GM12878 (cell line): ENCODE results near the gene FAM193B. TPM values are rescaled to one million over a fixed set of nuclear protein-coding genes. Genes with fewer than 3 reads are reported as not detected.

ENCODE experiments used
- ATAC-seq: fragments of 200-7000 bp; cut with Tn5 transposase; 3 replicates; pipeline ENCODE4 v1.9.1; 2020; ENCODE audit warnings: mild to moderate bottlenecking, moderate library complexity
- BruUV-seq: library from RNA; stranded (reverse); fragments of 400-500 nt; replicated peaks from 2 replicates; lab custom pipeline; 2021; lab: Mats Ljungman, UMichigan
- CTCF ChIA-PET: fragments of 300-600 bp; sonication (Branson Sonifier 250); formaldehyde crosslinking; extraction: SDS; loops from one replicate; lab custom pipeline; 2021; ENCODE audit warnings: inconsistent platforms; lab: Yijun Ruan, JAX
- POLR2A ChIA-PET: fragments of 350-600 bp; formaldehyde crosslinking; extraction: SDS; loops from one replicate; lab custom pipeline; 2021; ENCODE audit warnings: inconsistent platforms; lab: Charles Lee
- RAD21 ChIA-PET: fragments of 300-600 bp; sonication (Branson Sonifier 250); formaldehyde crosslinking; loops from one replicate; lab custom pipeline; 2023; ENCODE audit warnings: antibody characterized with exemption; ENCODE audit not compliant: unreplicated experiment; lab: Charles Lee
- SMC1A ChIA-PET: fragments of 300-600 bp; sonication (Branson Sonifier 250); formaldehyde crosslinking; loops from one replicate; lab custom pipeline; 2023; ENCODE audit not compliant: unreplicated experiment, uncharacterized antibody; lab: Charles Lee
- DNase-seq: peaks from one replicate; pipeline ENCODE4 v3.0.0-alpha.2; 2011; ENCODE audit warnings: low read depth, low spot score
- FAIRE-seq: peaks from 3 replicates; lab custom pipeline; 2011; peaks lifted over from hg19 to GRCh38; lab: Jason Lieb, UNC
- H2AFZ ChIP-seq: 2 replicates; pipeline ENCODE4 v1.6.0; 2011; ENCODE audit warnings: low read depth, low read length, control low read depth; ENCODE audit not compliant: control insufficient read depth
- H3K27ac ChIP-seq: 2 replicates; pipeline ENCODE4 v1.5.1; 2011; ENCODE audit warnings: control low read depth; ENCODE audit not compliant: control insufficient read depth, insufficient read depth
- H3K27me3 ChIP-seq, 2 experiments: replicated peaks in 1 of 2; 2 replicates each; pipeline versions ENCODE4 v1.6.0 to v1.6.1; 2011; ENCODE audit warnings: low read length in 1 of 2; ENCODE audit not compliant: control insufficient read depth in 2 of 2, insufficient read depth in 2 of 2
- H3K36me3 ChIP-seq, 2 experiments: 2 replicates each; pipeline ENCODE4 v1.5.1; 2011; ENCODE audit warnings: low read length in 1 of 2; ENCODE audit not compliant: control insufficient read depth in 2 of 2, insufficient read depth in 2 of 2
- H3K4me1 ChIP-seq: 2 replicates; pipeline ENCODE4 v1.6.1; 2011; ENCODE audit warnings: mild to moderate bottlenecking, low read length, moderate library complexity, mixed read lengths; ENCODE audit not compliant: control insufficient read depth, insufficient read depth
- H3K4me2 ChIP-seq: 2 replicates; pipeline ENCODE4 v1.6.0; 2011; ENCODE audit warnings: control low read depth; ENCODE audit not compliant: control insufficient read depth, insufficient read depth
- H3K4me3 ChIP-seq: fragments of 200-600 bp; sonication (generic); 2 replicates; pipeline ENCODE4 v1.5.1; 2016
- H3K79me2 ChIP-seq: 2 replicates; pipeline ENCODE4 v1.6.0; 2011; ENCODE audit warnings: low read length; ENCODE audit not compliant: control insufficient read depth, insufficient read depth
- H3K9ac ChIP-seq: 2 replicates; pipeline ENCODE4 v1.8.0; 2011; ENCODE audit warnings: low read length, control low read depth, mixed read lengths; ENCODE audit not compliant: control insufficient read depth, insufficient read depth
- H3K9me3 ChIP-seq: replicated peaks from 3 replicates; pipeline ENCODE4 v1.5.1; 2011; ENCODE audit warnings: mild to moderate bottlenecking, low read length; ENCODE audit not compliant: control insufficient read depth, insufficient read depth
- H4K20me1 ChIP-seq: 2 replicates; pipeline ENCODE4 v1.6.0; 2011; ENCODE audit not compliant: control insufficient read depth, insufficient read depth
- CHD4 ChIP-seq: fragments of 200-600 bp; sonication (generic); IDR thresholded peaks from 2 replicates; pipeline ENCODE4 v1.6.1; 2016; ENCODE audit warnings: mild to moderate bottlenecking
- FOXM1 ChIP-seq: IDR thresholded peaks from 2 replicates; pipeline ENCODE4 v1.6.1; 2012; ENCODE audit warnings: low read depth, mild to moderate bottlenecking, inconsistent platforms, low read length, moderate library complexity
- JUND ChIP-seq: IDR thresholded peaks from 2 replicates; pipeline ENCODE4 v1.6.1; 2012; ENCODE audit warnings: low read depth, mild to moderate bottlenecking, low read length, improper control_type of control experiment, moderate library complexity
- MEF2A ChIP-seq: IDR thresholded peaks from 2 replicates; pipeline ENCODE4 v1.6.1; 2011; ENCODE audit warnings: low read depth, mild to moderate bottlenecking, low read length, moderate library complexity; ENCODE audit not compliant: insufficient read depth
- MEF2B ChIP-seq: fragments of 450-650 bp; IDR thresholded peaks from 2 replicates; pipeline ENCODE4 v1.6.1; 2018; ENCODE audit warnings: mild to moderate bottlenecking, moderate library complexity; ENCODE audit not compliant: partially characterized antibody, poor library complexity, severe bottlenecking
- MYB ChIP-seq: fragments of 150-350 bp; IDR thresholded peaks from 2 replicates; pipeline ENCODE4 v1.6.1; 2014; ENCODE audit warnings: mild to moderate bottlenecking, low read depth, low read length, borderline replicate concordance
- MYC ChIP-seq: IDR thresholded peaks from 2 replicates; pipeline ENCODE4 v1.6.1; 2011; ENCODE audit warnings: mild to moderate bottlenecking, low read length, moderate library complexity, inconsistent platforms; ENCODE audit not compliant: insufficient read depth, insufficient replicate concordance, insufficient read length, severe bottlenecking
- NFIC ChIP-seq: IDR thresholded peaks from 2 replicates; pipeline ENCODE4 v1.6.1; 2012; ENCODE audit warnings: low read depth, mild to moderate bottlenecking, inconsistent platforms, low read length, moderate library complexity
- PAX5 ChIP-seq: IDR thresholded peaks from 2 replicates; pipeline ENCODE4 v1.6.1; 2011; ENCODE audit warnings: low read depth, low read length, borderline replicate concordance
- POLR2A ChIP-seq: IDR thresholded peaks from 2 replicates; pipeline ENCODE4 v1.6.1; 2011; ENCODE audit warnings: low read depth, mild to moderate bottlenecking, low read length
- RB1 ChIP-seq: fragments of 450-650 bp; formaldehyde crosslinking; IDR thresholded peaks from 2 replicates; pipeline ENCODE4 v1.6.1; 2017; ENCODE audit warnings: mild to moderate bottlenecking, borderline replicate concordance
- SMAD1 ChIP-seq: fragments of 450-650 bp; IDR thresholded peaks from 2 replicates; pipeline ENCODE4 v1.6.1; 2018; ENCODE audit warnings: mild to moderate bottlenecking, low read depth; ENCODE audit not compliant: partially characterized antibody
- TCF3 ChIP-seq: IDR thresholded peaks from 2 replicates; pipeline ENCODE4 v1.6.1; 2012; ENCODE audit warnings: low read depth, mild to moderate bottlenecking, low read length, borderline replicate concordance; ENCODE audit not compliant: insufficient read depth
- YBX1 ChIP-seq: fragments of 450-650 bp; IDR thresholded peaks from 2 replicates; pipeline ENCODE4 v1.6.1; 2016; ENCODE audit warnings: antibody characterized with exemption
- WGBS: methylation state at CpG from one replicate; pipeline ENCODE4 v1.1.6; 2016; ENCODE audit warnings: low lambda C conversion rate; ENCODE audit not compliant: insufficient replicate concordance, insufficient coverage; ENCODE audit errors: missing lambda C conversion rate; 5-methylcytosine and 5-hydroxymethylcytosine counted together
- in situ Hi-C: fragments of 300-500 bp; cut with MboI; formaldehyde crosslinking; loops from 9 replicates; pipeline ENCODE4 v1.14.3; 2018; ENCODE audit warnings: mixed read lengths
- intact Hi-C: fragments of 100-400 bp; cut with micrococcal nuclease; formaldehyde crosslinking; loops from one replicate; pipeline ENCODE4 v1.14.2; 2022; ENCODE audit not compliant: unreplicated experiment
- polyA plus RNA-seq, 11 experiments: library from polyadenylated mRNA; depleted of rRNA in 4 of 11; unstranded in 6 of 11; stranded (reverse) in 5 of 11; fragments of >200 nt; fragmentation: Nextera tagmentation in 4 of 11; fragmentation: Illumina TruSeq in 1 of 11; extraction: Ambion mirVana in 4 of 11; extraction: Trizol in 1 of 11; gene quantifications; 1 replicate in 1 of 11; 2 replicates in 10 of 11; pipeline versions ENCODE4 v1.2.1 to v1.2.3, GENCODE V29; 2011 to 2016; ENCODE audit warnings: inconsistent platforms in 2 of 11, missing spikeins in 2 of 11, low read depth in 1 of 11
- total RNA-seq, 4 experiments: library from RNA; depleted of rRNA in 3 of 4; stranded (reverse); fragments of >200 nt in 3 of 4; fragmentation: Illumina TruSeq in 1 of 4; extraction: Trizol in 1 of 4; gene quantifications; 2 replicates each; pipeline versions ENCODE4 v1.2.1 to v1.2.3, GENCODE V29; 2013 to 2021
- TF ChIP-seq, protein P1 (sequence below): fragments of 450-650 bp; IDR thresholded peaks from 2 replicates; pipeline ENCODE4 v1.6.1; 2017; ENCODE audit warnings: mild to moderate bottlenecking, low read depth, inconsistent platforms; ENCODE audit not compliant: poor library complexity, severe bottlenecking
- TF ChIP-seq, protein P2 (sequence below): fragments of 150-350 bp; IDR thresholded peaks from 2 replicates; pipeline ENCODE4 v1.6.1; 2016; ENCODE audit warnings: low read depth, low read length
- TF ChIP-seq, protein P3 (sequence below): fragments of 450-650 bp; IDR thresholded peaks from 2 replicates; pipeline ENCODE4 v1.6.1; 2016; ENCODE audit warnings: mild to moderate bottlenecking

FAM193B gene
- total and polyA plus RNA-seq, 10 of the 15 experiments (the other 5 are each of a cell fraction or from before 2014, with no cell fraction given) = 3.3 to 47.0 (median 25.1) TPM

DNA sequence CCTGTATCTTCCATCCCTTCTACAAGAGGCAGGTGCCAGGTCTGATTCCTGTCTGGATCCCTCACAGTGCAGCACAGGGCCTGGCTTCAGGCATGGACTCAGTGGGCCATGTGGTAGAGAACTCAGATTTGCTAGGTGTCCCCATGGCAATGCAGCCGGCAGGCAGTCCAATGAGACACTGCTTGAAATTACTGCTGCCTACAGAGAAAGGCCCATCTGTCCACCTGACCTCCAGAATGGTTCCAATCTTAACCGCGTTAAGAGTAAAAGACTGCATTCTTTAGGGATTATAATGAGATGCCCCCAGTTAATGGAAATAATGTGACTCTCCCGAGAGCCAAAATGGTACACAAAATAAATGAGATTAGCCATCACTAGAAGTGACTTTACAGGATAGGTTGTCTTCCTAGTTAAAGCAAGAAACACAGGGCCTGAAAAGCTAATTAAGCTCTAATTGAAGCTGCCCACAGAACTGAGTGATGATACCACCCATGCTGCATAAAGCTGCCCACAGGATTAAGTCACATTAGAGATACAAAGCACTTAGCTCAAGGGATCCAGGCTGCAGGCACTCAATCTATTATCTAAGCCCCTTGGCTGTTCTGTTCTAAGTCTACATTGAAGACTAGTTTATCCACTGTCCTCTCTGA, 11.4 kb downstream of the FAM193B start:
- ATAC-seq (no peak), DNase-seq (no peak), FAIRE-seq (no peak)
- H3K36me3 ChIP-seq = peaks cover 2 to 10% of the 10 kb centered on the region in 2 experiments; a peak in 3 of 4 replicates
- H3K4me1 ChIP-seq = no peaks in the 10 kb centered on the region
- intact Hi-C loops (no loop called here), in situ Hi-C loops (no loop called here)
- no peak overlapping the region for H3K4me3 ChIP-seq
- H3K27ac ChIP-seq = no peak overlapping the region
- ChIA-PET SMC1A (no interaction called here), CTCF (no interaction called here), POLR2A (no interaction called here), RAD21 (interaction anchor here (1.5 kb wide), 1 partner anchor 34 kb away, joined by 3 read pairs; no protein-coding TSS in a partner anchor)
- no peaks in the 10 kb centered on the region for H3K27me3 ChIP-seq
- H3K9ac ChIP-seq = no peak overlapping the region
- TF ChIP-seq MYC (no peak), RB1 (no peak), PAX5 (no peak), POLR2A (no peak), FOXM1 (no peak), TCF3 (no peak), CHD4 (no peak), SMAD1 (no peak), MEF2B (no peak), NFIC (no peak), MYB (no peak), YBX1 (no peak), MEF2A (no peak), JUND (no peak)
- TF ChIP-seq, protein P1, sequence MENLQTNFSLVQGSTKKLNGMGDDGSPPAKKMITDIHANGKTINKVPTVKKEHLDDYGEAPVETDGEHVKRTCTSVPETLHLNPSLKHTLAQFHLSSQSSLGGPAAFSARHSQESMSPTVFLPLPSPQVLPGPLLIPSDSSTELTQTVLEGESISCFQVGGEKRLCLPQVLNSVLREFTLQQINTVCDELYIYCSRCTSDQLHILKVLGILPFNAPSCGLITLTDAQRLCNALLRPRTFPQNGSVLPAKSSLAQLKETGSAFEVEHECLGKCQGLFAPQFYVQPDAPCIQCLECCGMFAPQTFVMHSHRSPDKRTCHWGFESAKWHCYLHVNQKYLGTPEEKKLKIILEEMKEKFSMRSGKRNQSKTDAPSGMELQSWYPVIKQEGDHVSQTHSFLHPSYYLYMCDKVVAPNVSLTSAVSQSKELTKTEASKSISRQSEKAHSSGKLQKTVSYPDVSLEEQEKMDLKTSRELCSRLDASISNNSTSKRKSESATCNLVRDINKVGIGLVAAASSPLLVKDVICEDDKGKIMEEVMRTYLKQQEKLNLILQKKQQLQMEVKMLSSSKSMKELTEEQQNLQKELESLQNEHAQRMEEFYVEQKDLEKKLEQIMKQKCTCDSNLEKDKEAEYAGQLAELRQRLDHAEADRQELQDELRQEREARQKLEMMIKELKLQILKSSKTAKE = no peak
- TF ChIP-seq, protein P2, sequence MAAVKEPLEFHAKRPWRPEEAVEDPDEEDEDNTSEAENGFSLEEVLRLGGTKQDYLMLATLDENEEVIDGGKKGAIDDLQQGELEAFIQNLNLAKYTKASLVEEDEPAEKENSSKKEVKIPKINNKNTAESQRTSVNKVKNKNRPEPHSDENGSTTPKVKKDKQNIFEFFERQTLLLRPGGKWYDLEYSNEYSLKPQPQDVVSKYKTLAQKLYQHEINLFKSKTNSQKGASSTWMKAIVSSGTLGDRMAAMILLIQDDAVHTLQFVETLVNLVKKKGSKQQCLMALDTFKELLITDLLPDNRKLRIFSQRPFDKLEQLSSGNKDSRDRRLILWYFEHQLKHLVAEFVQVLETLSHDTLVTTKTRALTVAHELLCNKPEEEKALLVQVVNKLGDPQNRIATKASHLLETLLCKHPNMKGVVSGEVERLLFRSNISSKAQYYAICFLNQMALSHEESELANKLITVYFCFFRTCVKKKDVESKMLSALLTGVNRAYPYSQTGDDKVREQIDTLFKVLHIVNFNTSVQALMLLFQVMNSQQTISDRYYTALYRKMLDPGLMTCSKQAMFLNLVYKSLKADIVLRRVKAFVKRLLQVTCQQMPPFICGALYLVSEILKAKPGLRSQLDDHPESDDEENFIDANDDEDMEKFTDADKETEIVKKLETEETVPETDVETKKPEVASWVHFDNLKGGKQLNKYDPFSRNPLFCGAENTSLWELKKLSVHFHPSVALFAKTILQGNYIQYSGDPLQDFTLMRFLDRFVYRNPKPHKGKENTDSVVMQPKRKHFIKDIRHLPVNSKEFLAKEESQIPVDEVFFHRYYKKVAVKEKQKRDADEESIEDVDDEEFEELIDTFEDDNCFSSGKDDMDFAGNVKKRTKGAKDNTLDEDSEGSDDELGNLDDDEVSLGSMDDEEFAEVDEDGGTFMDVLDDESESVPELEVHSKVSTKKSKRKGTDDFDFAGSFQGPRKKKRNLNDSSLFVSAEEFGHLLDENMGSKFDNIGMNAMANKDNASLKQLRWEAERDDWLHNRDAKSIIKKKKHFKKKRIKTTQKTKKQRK = no peak
- TF ChIP-seq, protein P3, sequence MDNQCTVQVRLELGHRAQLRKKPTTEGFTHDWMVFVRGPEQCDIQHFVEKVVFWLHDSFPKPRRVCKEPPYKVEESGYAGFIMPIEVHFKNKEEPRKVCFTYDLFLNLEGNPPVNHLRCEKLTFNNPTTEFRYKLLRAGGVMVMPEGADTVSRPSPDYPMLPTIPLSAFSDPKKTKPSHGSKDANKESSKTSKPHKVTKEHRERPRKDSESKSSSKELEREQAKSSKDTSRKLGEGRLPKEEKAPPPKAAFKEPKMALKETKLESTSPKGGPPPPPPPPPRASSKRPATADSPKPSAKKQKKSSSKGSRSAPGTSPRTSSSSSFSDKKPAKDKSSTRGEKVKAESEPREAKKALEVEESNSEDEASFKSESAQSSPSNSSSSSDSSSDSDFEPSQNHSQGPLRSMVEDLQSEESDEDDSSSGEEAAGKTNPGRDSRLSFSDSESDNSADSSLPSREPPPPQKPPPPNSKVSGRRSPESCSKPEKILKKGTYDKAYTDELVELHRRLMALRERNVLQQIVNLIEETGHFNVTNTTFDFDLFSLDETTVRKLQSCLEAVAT = no peak
- no peak overlapping the region for H3K4me2 ChIP-seq
- BruUV-seq = no TSS peak
- 100% methylated on average over 4 of the region's 4 CpGs for WGBS
- no peak overlapping the region for H2AFZ ChIP-seq
- no peaks in the 10 kb centered on the region for H3K9me3 ChIP-seq
- H4K20me1 ChIP-seq = no peaks in the 10 kb centered on the region
- H3K79me2 ChIP-seq = no peaks in the 10 kb centered on the region; the same call in 1 of the 2 replicates
